Measurements from ENCODE around the gene FBRS. TPM values are rescaled to one million over a fixed set of nuclear protein-coding genes. Genes with fewer than 3 reads are reported as not detected.

FBRS gene
- total and polyA plus RNA-seq, 7 donors, result 12.5 to 61.6 (median 28.1) TPM

- no peak overlapping the region for H3K27ac ChIP-seq
- no peak overlapping the region for H3K4me3 ChIP-seq
- H3K9me3 ChIP-seq, result no peaks in the 10 kb centered on the region
- no peak for DNase-seq
- 91 to 93% methylated on average over 41 of the region's 41 CpGs for WGBS, 2 donors
- TF ChIP-seq CTCF (IDR thresholded peaks at IDR 0.05), result no peak
- TF ChIP-seq EP300 (IDR thresholded peaks at IDR 0.05), result no peak
- TF ChIP-seq POLR2A (IDR thresholded peaks at IDR 0.05), result no peak
- TF ChIP-seq POLR2AphosphoS5 (IDR thresholded peaks at IDR 0.05), result no peak
- peaks cover 47 to 69% (median 63%) of the 10 kb centered on the region in 4 donors for H3K36me3 ChIP-seq
- no peaks in the 10 kb centered on the region for H3K27me3 ChIP-seq
- H3K4me1 ChIP-seq, result peaks cover 0 to 6% (median 3%) of the 10 kb centered on the region in 4 donors
- intact Hi-C loops (cut with DNase I), result no loop called here
Measured at GRCh38 chr16:30669026-30669902, 11.0 kb downstream of the FBRS start.

GRCh38 chr16:30669903-30670824, 11.9 kb downstream of the FBRS start:
- DNase-seq, result no peak
- intact Hi-C loops (cut with DNase I), result no loop called here
- H3K9me3 ChIP-seq, result no peaks in the 10 kb centered on the region
- peaks cover 40 to 60% (median 54%) of the 10 kb centered on the region in 4 donors for H3K36me3 ChIP-seq
- no peaks in the 10 kb centered on the region for H3K27me3 ChIP-seq
- no peak overlapping the region for H3K27ac ChIP-seq
- no peak overlapping the region for H3K4me3 ChIP-seq
- no peaks in the 10 kb centered on the region for H3K4me1 ChIP-seq
- no peak for TF ChIP-seq EP300 (IDR thresholded peaks at IDR 0.05)
- no peak for TF ChIP-seq POLR2A (IDR thresholded peaks at IDR 0.05)
- TF ChIP-seq CTCF (IDR thresholded peaks at IDR 0.05), result no peak
- no peak for TF ChIP-seq POLR2AphosphoS5 (IDR thresholded peaks at IDR 0.05)
- WGBS, 2 donors, result 89% methylated on average over 14 of the region's 14 CpGs

DNA sequence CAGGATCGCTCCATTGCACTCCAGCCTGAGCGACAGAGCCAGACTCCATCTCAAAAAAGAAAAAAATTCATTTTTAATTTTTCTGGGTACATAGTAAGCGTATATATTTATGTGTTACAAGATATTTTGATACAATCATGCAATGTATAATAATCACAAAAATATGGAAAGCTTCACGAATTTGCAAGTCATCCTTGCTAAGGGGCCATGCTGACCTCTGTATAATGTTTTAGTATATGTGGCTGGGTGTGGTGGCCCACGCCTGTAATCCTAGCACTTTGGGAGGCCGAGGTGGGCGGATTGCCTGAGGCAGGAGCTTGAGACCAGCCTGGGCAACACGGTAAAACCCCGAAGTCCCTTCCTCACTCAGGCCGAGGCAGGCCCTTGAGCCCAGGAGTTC, 16.9 kb downstream of the FBRS start:
- Histone ChIP-seq H3K4me1 (no peaks in the 10 kb centered on the region), H3K4me3 (no peak overlapping the region), H3K36me3 (peaks cover 3 to 11% (median 4%) of the 10 kb centered on the region in 4 donors), H3K27ac (no peak overlapping the region), H3K27me3 (no peaks in the 10 kb centered on the region), H3K9me3 (no peaks in the 10 kb centered on the region)
- intact Hi-C loops (cut with DNase I), result no loop called here
- TF ChIP-seq POLR2AphosphoS5 (IDR thresholded peaks at IDR 0.05) (no peak), EP300 (IDR thresholded peaks at IDR 0.05) (no peak), CTCF (IDR thresholded peaks at IDR 0.05) (no peak), POLR2A (IDR thresholded peaks at IDR 0.05) (no peak)
- peak; percentile 48 for DNase-seq
- WGBS, 2 donors, result 77 to 90% methylated on average over 10 of the region's 10 CpGs

DNA sequence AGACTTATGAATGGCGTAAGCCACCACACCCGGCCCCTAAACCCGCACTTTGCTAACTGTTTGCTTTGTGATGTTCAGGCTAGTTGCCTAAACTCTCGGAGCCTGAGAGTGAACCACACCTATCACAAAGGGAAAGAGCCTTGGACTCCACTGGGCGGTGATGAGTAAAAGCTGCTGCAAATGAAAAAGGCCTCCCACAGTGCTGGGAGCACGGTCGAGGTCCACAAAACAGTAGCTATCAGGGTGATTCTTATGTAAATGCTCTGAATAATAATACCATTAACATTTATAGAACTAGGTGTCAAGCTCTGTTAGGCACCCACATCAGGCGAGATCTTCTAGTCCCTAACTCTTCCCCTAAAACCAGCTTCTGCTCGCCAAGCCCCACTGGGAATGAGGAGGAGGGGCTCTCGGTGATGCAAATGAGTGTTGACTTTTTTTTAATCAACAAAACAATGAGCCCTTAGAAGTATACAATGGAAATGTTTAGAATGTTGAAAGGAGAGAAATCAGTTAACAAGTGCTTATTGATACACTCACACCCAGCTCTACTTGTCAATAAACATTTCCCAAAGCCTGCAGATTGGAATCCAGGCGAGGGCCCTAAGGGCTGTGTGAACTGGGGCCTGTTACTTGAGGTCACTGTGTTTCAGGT, 19.8 kb downstream of the FBRS start:
- DNase-seq, result no peak
- intact Hi-C loops (cut with DNase I), result no loop called here
- Histone ChIP-seq H3K4me1 (no peaks in the 10 kb centered on the region), H3K36me3 (no peaks in the 10 kb centered on the region), H3K27me3 (no peaks in the 10 kb centered on the region), H3K27ac (no peak overlapping the region), H3K9me3 (no peaks in the 10 kb centered on the region), H3K4me3 (no peak overlapping the region)
- 76 to 78% methylated on average over 11 of the region's 11 CpGs for WGBS, 2 donors
- TF ChIP-seq POLR2A (IDR thresholded peaks at IDR 0.05) (no peak), EP300 (IDR thresholded peaks at IDR 0.05) (no peak), POLR2AphosphoS5 (IDR thresholded peaks at IDR 0.05) (no peak), CTCF (IDR thresholded peaks at IDR 0.05) (no peak)
